ENCODE measurements around the gene PTPRB. TPM values are rescaled to one million over a fixed set of nuclear protein-coding genes. Genes with fewer than 3 reads are reported as not detected.

The PTPRB gene
- total and polyA plus RNA-seq, 10 donors, result 3.7 to 252 (median 122) TPM

- TF ChIP-seq POLR2AphosphoS5 (IDR thresholded peaks at IDR 0.05), result no peak
- no peak for TF ChIP-seq POLR2A (IDR thresholded peaks at IDR 0.05)
- TF ChIP-seq CTCF (IDR thresholded peaks at IDR 0.05 in 8 of 11, conservative IDR thresholded peaks at IDR 0.05 in 3 of 11), result no peak
- intact Hi-C loops (cut with DNase I; ENCODE audit: low total_unique reads), result no loop called here
- peaks cover 0 to 81% (median 20%) of the 10 kb centered on the region in 6 donors for H3K4me1 ChIP-seq
- H3K27me3 ChIP-seq (replicated peaks in 1 of 7), result peaks cover 0 to 18% (median 0%) of the 10 kb centered on the region in 7 donors
- no peak overlapping the region for H3K4me3 ChIP-seq
- peaks cover 0 to 5% (median 0%) of the 10 kb centered on the region in 6 donors for H3K36me3 ChIP-seq
- no peak for DNase-seq
- H3K27ac ChIP-seq, result no peak overlapping the region
- WGBS, 5 donors, result 66 to 78% (median 72%) methylated on average over 5 of the region's 5 CpGs
- H3K9me3 ChIP-seq, result no peaks in the 10 kb centered on the region
Observed at GRCh38 chr12:70615174-70615866, 21.9 kb downstream of the PTPRB start.

- intact Hi-C loops (cut with DNase I; ENCODE audit: low total_unique reads), result no loop called here
- Histone ChIP-seq H3K36me3 (no peaks in the 10 kb centered on the region), H3K27me3 (replicated peaks in 1 of 7) (peaks cover 0 to 48% (median 10%) of the 10 kb centered on the region in 7 donors), H3K4me3 (peak overlapping the region; percentile 10 to 69 (median 40)), H3K9me3 (no peaks in the 10 kb centered on the region), H3K27ac (peak overlapping the region in 7 of 8 donors; percentile 60 to 81 (median 73)), H3K4me1 (peaks cover 0 to 54% (median 22%) of the 10 kb centered on the region in 6 donors)
- DNase-seq, result peak; percentile 81
- TF ChIP-seq POLR2AphosphoS5 (IDR thresholded peaks at IDR 0.05) (peak; percentile 76 to 87 (median 87)), CTCF (IDR thresholded peaks at IDR 0.05 in 8 of 11, conservative IDR thresholded peaks at IDR 0.05 in 3 of 11) (no peak)
- 1 to 3% (median 2%) methylated on average over 11 to 63 of the region's 63 CpGs for WGBS, 5 donors
Observed at GRCh38 chr12:70609739-70610491, 27.3 kb downstream of the PTPRB start.

- intact Hi-C loops (cut with DNase I; ENCODE audit: low total_unique reads), result no loop called here
- no peaks in the 10 kb centered on the region for H3K9me3 ChIP-seq
- H3K4me1 ChIP-seq, result peaks cover 0 to 50% (median 18%) of the 10 kb centered on the region in 6 donors
- DNase-seq, result no peak
- WGBS, 5 donors, result 70 to 83% (median 74%) methylated on average over 2 of the region's 2 CpGs
- peak overlapping the region; percentile 10 to 69 (median 40) for H3K4me3 ChIP-seq
- TF ChIP-seq CTCF (IDR thresholded peaks at IDR 0.05 in 8 of 11, conservative IDR thresholded peaks at IDR 0.05 in 3 of 11) (no peak), POLR2A (IDR thresholded peaks at IDR 0.05) (no peak), POLR2AphosphoS5 (IDR thresholded peaks at IDR 0.05) (no peak)
- no peaks in the 10 kb centered on the region for H3K36me3 ChIP-seq
- H3K27me3 ChIP-seq (replicated peaks in 1 of 7), result peaks cover 0 to 48% (median 10%) of the 10 kb centered on the region in 7 donors
- H3K27ac ChIP-seq, result peak overlapping the region in 6 of 8 donors; percentile 67 to 81 (median 75)
Observed at GRCh38 chr12:70609203-70609602, 28.0 kb downstream of the PTPRB start.

GRCh38 chr12:70608184-70608583, 29.0 kb downstream of the PTPRB start:
- Histone ChIP-seq H3K27ac (peak overlapping the region in 4 of 8 donors; percentile 30 to 79 (median 55)), H3K36me3 (no peaks in the 10 kb centered on the region), H3K27me3 (replicated peaks in 1 of 7) (peaks cover 0 to 47% (median 10%) of the 10 kb centered on the region in 7 donors), H3K9me3 (no peaks in the 10 kb centered on the region), H3K4me1 (peaks cover 0 to 46% (median 18%) of the 10 kb centered on the region in 6 donors), H3K4me3 (peak overlapping the region in 6 of 8 donors; percentile 25 to 69 (median 44))
- no peak for DNase-seq
- TF ChIP-seq CTCF (IDR thresholded peaks at IDR 0.05 in 8 of 11, conservative IDR thresholded peaks at IDR 0.05 in 3 of 11) (no peak), POLR2A (IDR thresholded peaks at IDR 0.05) (no peak), POLR2AphosphoS5 (IDR thresholded peaks at IDR 0.05) (no peak)
- WGBS, 5 donors, result 71 to 91% (median 76%) methylated on average over 1 of the region's 1 CpG
- intact Hi-C loops (cut with DNase I; ENCODE audit: low total_unique reads), result no loop called here

Data from spleen (tissue), 11 donors.